DOHH2 (cell line): ENCODE data around the gene USP12.

Experiments used
- H3F3A ChIP-seq: fragments of 200-600 bp; sonication (generic), shearing (Covaris generic); 2 replicates; pipeline ENCODE4 v1.6.0; 2016; ENCODE audit warnings: antibody characterized with exemption, mild to moderate bottlenecking; ENCODE audit not compliant: control insufficient read depth, insufficient read depth
- H3K27ac ChIP-seq: fragments of 200-600 bp; sonication (generic); 2 replicates; pipeline ENCODE4 v1.5.1; 2014; ENCODE audit warnings: low read depth, mild to moderate bottlenecking, low read length, moderate library complexity
- H3K27me3 ChIP-seq: fragments of 200-600 bp; sonication (generic); 2 replicates; pipeline ENCODE4 v1.6.1; 2014; ENCODE audit warnings: mild to moderate bottlenecking, low read length, mixed read lengths; ENCODE audit not compliant: control insufficient read depth
- H3K36me3 ChIP-seq: fragments of 200-600 bp; sonication (generic); 2 replicates; pipeline ENCODE4 v1.6.1; 2014; ENCODE audit warnings: mild to moderate bottlenecking, low read length, moderate library complexity, mixed read lengths; ENCODE audit not compliant: control insufficient read depth
- H3K4me1 ChIP-seq: fragments of 200-600 bp; sonication (generic); 2 replicates; pipeline ENCODE4 v1.6.1; 2014; ENCODE audit warnings: mild to moderate bottlenecking, low read length, mixed read lengths; ENCODE audit not compliant: control insufficient read depth
- H3K4me2 ChIP-seq: fragments of 200-600 bp; sonication (generic); 2 replicates; pipeline ENCODE4 v1.6.0; 2014; ENCODE audit warnings: mild to moderate bottlenecking, low read length, moderate library complexity
- H3K4me3 ChIP-seq: fragments of 200-600 bp; sonication (generic); 2 replicates; pipeline ENCODE4 v1.5.1; 2014; ENCODE audit warnings: mild to moderate bottlenecking, low read length, mixed read lengths
- H3K79me2 ChIP-seq: fragments of 200-600 bp; sonication (generic); 2 replicates; pipeline ENCODE4 v1.6.1; 2014; ENCODE audit warnings: mild to moderate bottlenecking, low read length, mixed read lengths; ENCODE audit not compliant: control insufficient read depth
- H3K9me2 ChIP-seq: fragments of 200-600 bp; sonication (generic); replicated peaks from 2 replicates; pipeline ENCODE4 v1.6.1; 2014; ENCODE audit warnings: mild to moderate bottlenecking, low read length, mixed read lengths; ENCODE audit not compliant: control insufficient read depth
- H3K9me3 ChIP-seq: fragments of 200-600 bp; sonication (generic); 2 replicates; pipeline ENCODE4 v1.6.1; 2014; ENCODE audit warnings: antibody characterized with exemption, low read length, mixed read lengths; ENCODE audit not compliant: control insufficient read depth, insufficient read depth
- H4K20me1 ChIP-seq: fragments of 200-600 bp; sonication (generic); 2 replicates; pipeline ENCODE4 v1.6.0; 2014; ENCODE audit warnings: low read depth, mild to moderate bottlenecking, antibody characterized with exemption, low read length, moderate library complexity; ENCODE audit not compliant: control insufficient read depth, insufficient read depth
- CTCF ChIP-seq: fragments of 200-600 bp; sonication (generic); IDR thresholded peaks from one replicate; pipeline ENCODE4 v1.5.1; 2014; ENCODE audit warnings: antibody characterized with exemption, mild to moderate bottlenecking, low read depth, low read length; ENCODE audit not compliant: poor library complexity, severe bottlenecking
- EZH2phosphoT487 ChIP-seq: fragments of 200-600 bp; sonication (generic); IDR thresholded peaks from 2 replicates; pipeline ENCODE4 v1.6.1; 2017; ENCODE audit warnings: borderline replicate concordance, mild to moderate bottlenecking, antibody characterized with exemption, low read length, moderate library complexity, mixed read lengths

The USP12 gene

DNA sequence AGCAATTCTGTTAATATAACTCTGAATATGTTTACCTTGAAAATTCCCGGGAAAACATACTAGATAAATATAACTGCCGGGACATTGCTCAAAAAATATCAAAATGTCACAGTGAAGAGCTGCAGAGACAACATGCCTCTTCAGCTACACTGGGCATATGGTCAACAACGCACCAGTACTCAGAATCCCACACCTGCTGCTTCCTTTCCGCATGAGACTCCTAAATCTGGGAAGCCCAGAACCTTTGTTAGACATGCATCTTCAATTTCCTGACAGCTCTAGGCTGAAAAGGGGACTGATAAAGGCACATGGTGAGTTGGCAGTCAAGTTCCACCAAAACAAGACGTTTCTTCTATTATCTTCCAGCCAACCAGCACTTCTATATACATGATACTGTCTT, 53.7 kb downstream of the USP12 start:
- Histone ChIP-seq H3K9me3 (no peaks in the 10 kb centered on the region), H3F3A (no peaks in the 10 kb centered on the region), H4K20me1 (no peaks in the 10 kb centered on the region; the same call in 1 of the 2 replicates), H3K9me2 (no peaks in the 10 kb centered on the region), H3K27ac (no peak overlapping the region), H3K4me1 (peaks cover 35% of the 10 kb centered on the region), H3K79me2 (peaks cover 73% of the 10 kb centered on the region), H3K36me3 (peaks cover 22% of the 10 kb centered on the region), H3K4me3 (no peak overlapping the region), H3K4me2 (no peak overlapping the region), H3K27me3 (no peaks in the 10 kb centered on the region)
- TF ChIP-seq EZH2phosphoT487 (no peak), CTCF (no peak)

DNA sequence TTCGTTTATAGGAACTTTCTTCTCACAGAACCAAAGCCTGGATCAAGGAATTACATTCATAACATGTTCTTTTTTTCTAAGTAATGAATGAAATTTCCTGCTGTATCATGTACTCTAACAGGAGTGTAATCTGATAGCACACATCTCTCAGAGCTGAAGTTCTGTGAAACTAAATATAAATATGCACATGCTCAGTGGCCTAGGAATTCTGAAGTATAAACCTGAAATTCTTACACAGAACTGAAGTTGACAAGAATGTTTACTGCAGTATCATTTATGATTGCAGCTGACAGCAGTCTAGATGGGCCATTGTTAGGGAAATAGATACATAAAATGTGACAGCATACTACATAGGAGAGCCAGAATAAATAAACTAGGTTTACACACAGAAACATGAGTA, 54.5 kb downstream of the USP12 start:
- Histone ChIP-seq H3K27ac (no peak overlapping the region), H3F3A (no peaks in the 10 kb centered on the region), H3K79me2 (peaks cover 72% of the 10 kb centered on the region), H3K27me3 (no peaks in the 10 kb centered on the region), H3K4me3 (no peak overlapping the region), H3K4me1 (peaks cover 35% of the 10 kb centered on the region), H3K9me2 (no peaks in the 10 kb centered on the region), H3K36me3 (peaks cover 23% of the 10 kb centered on the region), H3K4me2 (no peak overlapping the region), H4K20me1 (no peaks in the 10 kb centered on the region; the same call in 1 of the 2 replicates), H3K9me3 (no peaks in the 10 kb centered on the region)
- TF ChIP-seq CTCF: no peak
- TF ChIP-seq EZH2phosphoT487: no peak

DNA sequence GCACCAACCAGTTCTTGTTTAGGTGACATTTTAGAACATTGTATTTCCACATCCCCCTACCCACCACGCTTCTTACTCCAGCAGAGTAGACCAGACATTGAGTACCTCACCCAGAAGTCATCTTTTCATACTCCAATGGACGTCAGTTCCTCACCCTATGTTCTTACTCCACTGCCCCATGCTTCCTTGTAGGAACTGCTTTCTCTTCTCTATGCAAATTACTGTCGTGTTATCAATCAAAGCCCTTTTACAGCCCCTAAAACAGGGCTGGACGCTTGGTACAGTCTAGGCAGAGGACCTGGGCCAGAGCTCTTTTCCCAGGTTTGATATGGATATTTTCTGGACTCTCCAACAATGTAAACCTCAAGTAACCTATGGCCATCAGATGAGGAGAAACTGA, 58.2 kb downstream of the USP12 start:
- no peak for TF ChIP-seq EZH2phosphoT487
- TF ChIP-seq CTCF: no peak
- H3K4me1 ChIP-seq: peaks cover 24% of the 10 kb centered on the region
- H3K27me3 ChIP-seq: no peaks in the 10 kb centered on the region
- no peaks in the 10 kb centered on the region; the same call in 1 of the 2 replicates for H4K20me1 ChIP-seq
- no peaks in the 10 kb centered on the region for H3K9me3 ChIP-seq
- H3F3A ChIP-seq: no peaks in the 10 kb centered on the region
- H3K36me3 ChIP-seq: peaks cover 22% of the 10 kb centered on the region
- H3K27ac ChIP-seq: no peak overlapping the region
- H3K4me2 ChIP-seq: 0 out of 2 replicates have a peak overlapping the region, but pooled peaks have one; percentile 4
- H3K79me2 ChIP-seq: peaks cover 46% of the 10 kb centered on the region
- no peak overlapping the region for H3K4me3 ChIP-seq
- H3K9me2 ChIP-seq: no peaks in the 10 kb centered on the region
